Activated T-cell treated with anti-CD3 and anti-CD28 coated beads, Interleukin-2, amount 50 U/mL, for 72 hours (primary cell): Measurements from ENCODE around the gene CCDC51. TPM values are rescaled to one million over a fixed set of nuclear protein-coding genes. Genes with fewer than 3 reads are reported as not detected.

ENCODE experiments used
- ATAC-seq, 2 donors: fragments of 150-1000 bp; cut with Tn5 transposase; replicated peaks in 1 of 2; 2 replicates each; pipeline ENCODE4 v1.10.0; 2021; ENCODE audit warnings: moderate library complexity in 2 of 2, mild to moderate bottlenecking in 1 of 2
- DNase-seq, 2 donors: peaks; one replicate each; pipeline ENCODE4 v3.0.0; 2021 to 2022; ENCODE audit warnings: mixed read lengths in 1 of 2
- H3K27ac Mint-ChIP-seq: one replicate; pipeline ENCODE4 v1.8.0; 2022; ENCODE audit warnings: mild to moderate bottlenecking, moderate library complexity, mixed read lengths
- H3K27me3 Mint-ChIP-seq: one replicate; pipeline ENCODE4 v1.8.0; 2022; ENCODE audit warnings: low read depth, mixed read lengths
- H3K36me3 Mint-ChIP-seq, 2 donors: one replicate each; pipeline ENCODE4 v1.8.0; 2022; ENCODE audit warnings: mixed read lengths in 2 of 2, mild to moderate bottlenecking in 1 of 2; ENCODE audit not compliant: insufficient read depth in 2 of 2
- H3K4me1 Mint-ChIP-seq: one replicate; pipeline ENCODE4 v1.8.0; 2022; ENCODE audit warnings: low read depth, mixed read lengths
- H3K4me3 Mint-ChIP-seq, 2 donors: one replicate each; pipeline ENCODE4 v1.8.0; 2022; ENCODE audit warnings: mild to moderate bottlenecking in 2 of 2, mixed read lengths in 2 of 2, moderate library complexity in 2 of 2
- H3K9me3 Mint-ChIP-seq, 2 donors: one replicate each; pipeline ENCODE4 v1.8.0; 2022; ENCODE audit warnings: mixed read lengths in 2 of 2
- total RNA-seq, 2 donors: library from RNA; stranded (reverse); gene quantifications; one replicate each; pipeline ENCODE4 v1.2.3, GENCODE V29; 2022

The CCDC51 gene
- total RNA-seq, 2 donors from 2014 or later: 13.5 to 16.7 TPM

- Mint-ChIP-seq H3K27ac (no peak overlapping the region), H3K27me3 (no peaks in the 10 kb centered on the region), H3K4me1 (no peaks in the 10 kb centered on the region), H3K9me3 (no peaks in the 10 kb centered on the region), H3K36me3 (no peaks in the 10 kb centered on the region), H3K4me3 (no peak overlapping the region)
- peak; percentile 76 to 82 for ATAC-seq
- DNase-seq: peak; percentile 61 to 62
Measured at GRCh38 chr3:48400824-48401433, 39.0 kb downstream of the CCDC51 start.

DNA sequence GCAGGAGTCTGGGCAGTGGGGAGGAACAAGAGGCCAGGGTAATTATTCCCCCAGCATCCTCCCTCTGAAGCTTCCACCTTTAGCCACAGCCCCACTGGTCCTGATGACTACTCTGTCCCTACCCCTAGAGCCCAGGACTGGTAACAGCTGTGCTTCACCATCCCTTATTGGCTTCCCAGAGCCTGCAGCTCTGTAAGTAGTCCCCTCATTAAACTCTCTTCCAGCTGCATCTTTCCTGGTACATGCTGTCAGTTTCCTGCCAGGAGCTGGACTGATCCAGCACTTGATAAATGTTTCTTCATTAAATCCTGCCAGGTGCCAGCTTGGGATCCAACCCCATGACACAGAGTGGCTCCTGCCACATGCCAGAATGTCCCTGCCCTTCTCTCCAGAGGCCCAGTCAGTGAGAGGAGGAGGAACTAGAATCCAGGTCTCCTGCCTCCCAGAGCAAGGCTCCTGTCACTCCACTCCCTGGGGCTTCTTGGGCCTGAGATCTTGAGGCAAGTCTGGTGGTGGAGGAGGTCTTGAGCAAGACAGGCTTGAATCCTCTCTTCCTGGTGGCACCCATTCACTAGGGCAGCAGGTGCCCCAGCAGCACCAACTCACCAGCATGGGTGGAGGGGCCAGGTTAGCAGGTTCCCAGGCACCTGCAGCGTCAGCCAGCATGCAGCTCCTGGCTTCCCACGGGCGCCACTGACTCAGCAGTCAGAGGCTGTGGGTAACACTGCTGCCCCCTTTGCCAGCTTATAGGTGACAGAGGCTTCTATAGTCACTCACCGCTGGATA lies 40.3 kb downstream of the CCDC51 start:
- H3K36me3 Mint-ChIP-seq: peaks cover 0 to 2% of the 10 kb centered on the region in 2 donors
- H3K9me3 Mint-ChIP-seq: no peaks in the 10 kb centered on the region
- no peak overlapping the region for H3K4me3 Mint-ChIP-seq
- H3K27me3 Mint-ChIP-seq: no peaks in the 10 kb centered on the region
- ATAC-seq: no peak
- H3K27ac Mint-ChIP-seq: no peak overlapping the region
- no peak for DNase-seq
- H3K4me1 Mint-ChIP-seq: peaks cover 3% of the 10 kb centered on the region

DNA sequence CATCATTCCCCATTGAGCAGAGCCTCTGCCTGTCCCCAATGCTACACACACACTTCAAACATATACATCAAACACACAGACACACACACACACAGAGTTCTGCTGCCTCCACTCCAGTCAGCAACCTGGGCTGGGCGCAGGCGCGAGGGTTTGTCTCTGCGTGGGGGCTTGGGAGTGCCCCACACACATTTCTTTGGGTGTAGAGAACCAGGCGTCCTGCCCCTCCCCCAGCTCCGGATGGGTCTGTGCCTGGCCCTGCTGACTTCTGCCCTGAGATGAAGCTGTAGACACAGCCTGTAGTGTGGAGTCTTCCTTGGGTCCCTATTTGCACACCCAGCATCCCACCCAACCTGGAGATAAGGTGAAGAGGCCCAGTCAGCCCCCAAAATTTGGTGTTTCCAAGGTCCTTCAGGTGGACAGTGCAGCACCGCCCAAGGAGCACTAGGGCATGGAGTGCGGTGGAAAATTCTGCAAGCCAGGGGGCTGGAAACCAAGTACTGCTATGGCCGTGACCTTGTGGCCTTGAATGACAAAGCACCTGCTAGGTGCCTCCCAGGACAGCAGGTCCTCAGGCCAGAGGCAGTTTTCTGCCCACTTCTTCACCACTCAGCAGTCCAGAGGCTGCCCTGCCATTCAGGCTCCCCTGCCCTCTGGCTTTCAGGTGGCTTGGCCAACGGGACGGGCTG lies 41.1 kb downstream of the CCDC51 start:
- no peaks in the 10 kb centered on the region for H3K9me3 Mint-ChIP-seq
- no peak overlapping the region for H3K27ac Mint-ChIP-seq
- no peak for ATAC-seq
- no peak overlapping the region for H3K4me3 Mint-ChIP-seq
- peaks cover 0 to 3% of the 10 kb centered on the region in 2 donors for H3K36me3 Mint-ChIP-seq
- peaks cover 7% of the 10 kb centered on the region for H3K4me1 Mint-ChIP-seq
- DNase-seq: no peak
- no peaks in the 10 kb centered on the region for H3K27me3 Mint-ChIP-seq

- Mint-ChIP-seq H3K36me3 (peaks cover 0 to 3% of the 10 kb centered on the region in 2 donors), H3K9me3 (no peaks in the 10 kb centered on the region), H3K4me1 (peaks cover 7% of the 10 kb centered on the region), H3K4me3 (no peak overlapping the region), H3K27ac (no peak overlapping the region), H3K27me3 (no peaks in the 10 kb centered on the region)
- ATAC-seq: no peak
- DNase-seq: no peak
Measured at GRCh38 chr3:48397767-48398681, 41.9 kb downstream of the CCDC51 start.

DNA sequence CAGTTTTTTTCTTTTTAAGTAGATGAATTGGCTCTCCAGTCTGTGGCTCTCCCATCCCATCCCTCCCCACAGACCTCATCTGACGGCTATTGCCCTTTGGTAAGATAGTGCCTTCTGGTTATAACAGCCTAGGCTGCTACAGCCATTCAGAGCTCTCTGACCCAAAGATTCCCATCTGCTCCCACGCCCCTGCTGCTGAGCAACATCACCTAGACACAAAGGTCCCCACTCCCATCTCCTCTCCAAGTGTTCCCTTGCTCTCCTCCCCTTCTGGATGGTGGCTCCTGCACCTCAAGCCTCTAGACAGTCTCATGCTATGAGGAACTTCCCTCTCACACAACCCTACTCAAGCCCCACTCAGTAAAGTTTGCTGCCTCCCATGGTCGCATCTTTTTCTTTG lies 44.2 kb downstream of the CCDC51 start:
- no peak overlapping the region for H3K4me3 Mint-ChIP-seq
- H3K27ac Mint-ChIP-seq: no peak overlapping the region
- ATAC-seq (no peak), DNase-seq (no peak)
- peaks cover 7% of the 10 kb centered on the region for H3K4me1 Mint-ChIP-seq
- peaks cover 0 to 3% of the 10 kb centered on the region in 2 donors for H3K36me3 Mint-ChIP-seq
- no peaks in the 10 kb centered on the region for H3K27me3 Mint-ChIP-seq
- H3K9me3 Mint-ChIP-seq: no peaks in the 10 kb centered on the region

- Mint-ChIP-seq H3K4me1 (peaks cover 7% of the 10 kb centered on the region), H3K4me3 (no peak overlapping the region), H3K27ac (no peak overlapping the region), H3K9me3 (no peaks in the 10 kb centered on the region), H3K27me3 (no peaks in the 10 kb centered on the region), H3K36me3 (peaks cover 0 to 3% of the 10 kb centered on the region in 2 donors)
- DNase-seq: no peak
- peak; percentile 62 to 84 for ATAC-seq
Measured at GRCh38 chr3:48394391-48394790, 45.5 kb downstream of the CCDC51 start.

- Mint-ChIP-seq H3K4me1 (no peaks in the 10 kb centered on the region), H3K27me3 (peaks cover 41% of the 10 kb centered on the region), H3K36me3 (peaks cover 1 to 2% of the 10 kb centered on the region in 2 donors), H3K9me3 (no peaks in the 10 kb centered on the region), H3K4me3 (no peak overlapping the region), H3K27ac (no peak overlapping the region)
- ATAC-seq (no peak), DNase-seq (no peak)
Measured at GRCh38 chr3:48388966-48389365, 51.0 kb downstream of the CCDC51 start.

DNA sequence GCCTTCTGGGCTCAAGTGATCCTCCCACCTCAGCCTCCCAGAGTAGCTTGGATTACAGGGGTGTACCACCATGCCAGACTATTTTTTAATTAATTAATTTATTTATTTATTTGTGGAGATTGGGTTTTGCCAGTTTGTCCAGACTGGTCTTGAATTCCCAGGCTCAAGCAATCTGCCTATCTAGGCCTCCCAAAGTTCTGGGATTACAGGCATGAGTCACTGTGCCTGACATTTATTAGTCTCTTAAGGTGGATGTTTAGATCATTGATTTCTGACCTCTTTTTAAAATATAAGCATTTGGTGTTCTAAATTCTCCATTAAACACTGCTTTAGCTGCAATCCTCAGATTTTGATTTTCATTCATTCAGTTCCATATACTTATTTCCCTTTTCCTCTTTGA lies 52.3 kb downstream of the CCDC51 start:
- H3K27ac Mint-ChIP-seq: no peak overlapping the region
- ATAC-seq (no peak), DNase-seq (no peak)
- H3K36me3 Mint-ChIP-seq: peaks cover 1 to 2% of the 10 kb centered on the region in 2 donors
- no peak overlapping the region for H3K4me3 Mint-ChIP-seq
- no peaks in the 10 kb centered on the region for H3K9me3 Mint-ChIP-seq
- H3K4me1 Mint-ChIP-seq: no peaks in the 10 kb centered on the region
- peaks cover 46% of the 10 kb centered on the region for H3K27me3 Mint-ChIP-seq

Other genes with a start within 250 kb of the CCDC51 start
- not detected for gene CAMP, start 216.6 kb downstream of the CCDC51 start, total RNA-seq
- 10 to 100 TPM; 26.0 to 39.7 TPM for gene ZNF589, start 199.0 kb downstream of the CCDC51 start, total RNA-seq
- 10 to 100 TPM; 38.3 to 41.9 TPM for gene NME6, start 138.8 kb downstream of the CCDC51 start, total RNA-seq
- gene SPINK8, start 106.5 kb downstream of the CCDC51 start, total RNA-seq: not detected
- not detected for gene FBXW12, start 67.9 kb downstream of the CCDC51 start, total RNA-seq
- gene PLXNB1, start 10.0 kb downstream of the CCDC51 start, total RNA-seq: 1 to 10 TPM; 3.2 to 6.1 TPM
- 100 to 1,000 TPM; 263 to 285 TPM for gene TMA7, start 138 bp upstream of the CCDC51 start, total RNA-seq
- 10 to 100 TPM; 15.6 to 19.9 TPM for gene ATRIP, start 6.6 kb upstream of the CCDC51 start, total RNA-seq
- gene SHISA5, start 64.1 kb upstream of the CCDC51 start, total RNA-seq: 100 to 1,000 TPM in 1 of 2 donors, 10 to 100 TPM in 1; 69.3 to 101 TPM
- 10 to 100 TPM in 1 of 2 donors, 1 to 10 TPM in 1; 8.5 to 18.0 TPM for gene PFKFB4, start 116.7 kb upstream of the CCDC51 start, total RNA-seq
- gene UCN2, start 123.7 kb upstream of the CCDC51 start, total RNA-seq: not detected
- 1 to 10 TPM; 4.4 to 5.3 TPM for gene COL7A1, start 155.2 kb upstream of the CCDC51 start, total RNA-seq
- gene UQCRC1, start 169.5 kb upstream of the CCDC51 start, total RNA-seq: 100 to 1,000 TPM; 205 to 228 TPM
- gene TMEM89, start 181.7 kb upstream of the CCDC51 start, total RNA-seq: not detected
- gene SLC26A6, start 195.3 kb upstream of the CCDC51 start, total RNA-seq: 10 to 100 TPM; 34.7 to 42.2 TPM
- 10 to 100 TPM; 14.2 to 17.4 TPM for gene CELSR3, start 222.8 kb upstream of the CCDC51 start, total RNA-seq
- gene NCKIPSD, start 245.8 kb upstream of the CCDC51 start, total RNA-seq: 10 to 100 TPM; 27.7 to 27.8 TPM